Measurements from ENCODE around the gene POU3F1.
A peak's percentile ranks its signal among the peaks of the same experiment; 100 is the strongest.

The POU3F1 gene

GRCh38 chr1:37997256-37998088 lies 49.1 kb downstream of the POU3F1 start:
- H3K18ac ChIP-seq (ENCODE audit: low read length), result no peak overlapping the region
- peak overlapping the region; percentile 73 for H2BK120ac ChIP-seq (ENCODE audit: low read depth, low read length)
- no peak overlapping the region for H3K4me3 ChIP-seq (ENCODE audit: low read length in 2 of 2)
- H3K14ac ChIP-seq (ENCODE audit: low read length), result no peak overlapping the region
- peaks cover 25 to 29% of the 10 kb centered on the region in 2 donors for H3K4me1 ChIP-seq (ENCODE audit: control insufficient read depth in 2 of 2, insufficient read depth in 1 of 2, low read depth in 1 of 2, low read length in 2 of 2)
- H2AFZ ChIP-seq (ENCODE audit: low read length), result no peak overlapping the region
- no CpG with 5 or more reads among the region's 25 CpGs for WGBS, 2 donors (ENCODE audit: extremely low coverage in 2 of 2, insufficient read length in 2 of 2, insufficient replicate concordance in 1 of 2)
- peak overlapping the region; percentile 44 for H3K23ac ChIP-seq (ENCODE audit: low read depth, low read length, poor library complexity)
- H3K9me3 ChIP-seq (replicated peaks in 1 of 2; ENCODE audit: control insufficient read depth in 2 of 2, insufficient read depth in 1 of 2, low read depth in 1 of 2, low read length in 2 of 2), result no peaks in the 10 kb centered on the region
- no peak overlapping the region for H2BK5ac ChIP-seq (ENCODE audit: low read length)
- H3K4ac ChIP-seq (ENCODE audit: low read length), result no peak overlapping the region
- H3K27me3 ChIP-seq (ENCODE audit: control insufficient read depth in 3 of 3, insufficient read depth in 3 of 3, low read depth in 1 of 3, low read length in 3 of 3), result no peaks in the 10 kb centered on the region
- no peaks in the 10 kb centered on the region for H3K79me1 ChIP-seq (ENCODE audit: low read depth, low read length)
- no peak overlapping the region for H2BK15ac ChIP-seq (ENCODE audit: low read length)
- H3K27ac ChIP-seq (replicated peaks; ENCODE audit: low read length), result no peak overlapping the region
- no peak overlapping the region for H4K8ac ChIP-seq (ENCODE audit: low read depth, low read length)
- peaks cover 20 to 33% of the 10 kb centered on the region in 2 donors for H3K36me3 ChIP-seq (replicated peaks in 1 of 2; ENCODE audit: control insufficient read depth in 2 of 2, insufficient read depth in 2 of 2, low read length in 2 of 2)
- no peak for DNase-seq (ENCODE audit: low spot score)
- peak overlapping the region; percentile 80 for H2AK5ac ChIP-seq (ENCODE audit: low read depth, low read length)
- no peak overlapping the region for H3K4me2 ChIP-seq (ENCODE audit: insufficient read depth, low read length, poor library complexity, severe bottlenecking)
- no peak overlapping the region for H2BK12ac ChIP-seq (ENCODE audit: low read length)
- no peak overlapping the region for H4K91ac ChIP-seq (ENCODE audit: low read depth, low read length, poor library complexity)
- H3K9ac ChIP-seq (ENCODE audit: low read depth, low read length, poor library complexity), result no peak overlapping the region

GRCh38 chr1:37995751-37996345 lies 50.7 kb downstream of the POU3F1 start:
- H4K91ac ChIP-seq (ENCODE audit: low read depth, low read length, poor library complexity), result no peak overlapping the region
- H3K4me2 ChIP-seq (ENCODE audit: insufficient read depth, low read length, poor library complexity, severe bottlenecking), result peak overlapping the region; percentile 68
- H2AFZ ChIP-seq (ENCODE audit: low read length), result no peak overlapping the region
- peak; percentile 61 for DNase-seq (ENCODE audit: low spot score)
- peak overlapping the region in 1 of 2 donors; percentile 74 for H3K4me3 ChIP-seq (ENCODE audit: low read length in 2 of 2)
- H3K23ac ChIP-seq (ENCODE audit: low read depth, low read length, poor library complexity), result peak overlapping the region; percentile 80
- H2BK120ac ChIP-seq (ENCODE audit: low read depth, low read length), result no peak overlapping the region
- H3K4me1 ChIP-seq (ENCODE audit: control insufficient read depth in 2 of 2, insufficient read depth in 1 of 2, low read depth in 1 of 2, low read length in 2 of 2), result peaks cover 17 to 21% of the 10 kb centered on the region in 2 donors
- H3K36me3 ChIP-seq (replicated peaks in 1 of 2; ENCODE audit: control insufficient read depth in 2 of 2, insufficient read depth in 2 of 2, low read length in 2 of 2), result peaks cover 20 to 33% of the 10 kb centered on the region in 2 donors
- WGBS, 2 donors (ENCODE audit: extremely low coverage in 2 of 2, insufficient read length in 2 of 2, insufficient replicate concordance in 1 of 2), result no CpG with 5 or more reads among the region's 46 CpGs
- H2BK5ac ChIP-seq (ENCODE audit: low read length), result no peak overlapping the region
- H3K27ac ChIP-seq (replicated peaks; ENCODE audit: low read length), result no peak overlapping the region
- peak overlapping the region; percentile 82 for H3K9ac ChIP-seq (ENCODE audit: low read depth, low read length, poor library complexity)
- peak overlapping the region; percentile 95 for H3K18ac ChIP-seq (ENCODE audit: low read length)
- no peaks in the 10 kb centered on the region for H3K9me3 ChIP-seq (replicated peaks in 1 of 2; ENCODE audit: control insufficient read depth in 2 of 2, insufficient read depth in 1 of 2, low read depth in 1 of 2, low read length in 2 of 2)
- H3K27me3 ChIP-seq (ENCODE audit: control insufficient read depth in 3 of 3, insufficient read depth in 3 of 3, low read depth in 1 of 3, low read length in 3 of 3), result no peaks in the 10 kb centered on the region
- no peak overlapping the region for H2BK15ac ChIP-seq (ENCODE audit: low read length)
- H2BK12ac ChIP-seq (ENCODE audit: low read length), result no peak overlapping the region
- peak overlapping the region; percentile 64 for H2AK5ac ChIP-seq (ENCODE audit: low read depth, low read length)
- H3K14ac ChIP-seq (ENCODE audit: low read length), result no peak overlapping the region
- no peak overlapping the region for H4K8ac ChIP-seq (ENCODE audit: low read depth, low read length)
- H3K79me1 ChIP-seq (ENCODE audit: low read depth, low read length), result no peaks in the 10 kb centered on the region
- no peak overlapping the region for H3K4ac ChIP-seq (ENCODE audit: low read length)

GRCh38 chr1:37994886-37995566 lies 51.6 kb downstream of the POU3F1 start:
- Histone ChIP-seq H2BK12ac (ENCODE audit: low read length) (no peak overlapping the region), H2BK120ac (ENCODE audit: low read depth, low read length) (no peak overlapping the region), H3K4ac (ENCODE audit: low read length) (no peak overlapping the region), H2AFZ (ENCODE audit: low read length) (no peak overlapping the region), H3K4me3 (ENCODE audit: low read length in 2 of 2) (no peak overlapping the region), H3K27ac (replicated peaks; ENCODE audit: low read length) (no peak overlapping the region), H3K4me2 (ENCODE audit: insufficient read depth, low read length, poor library complexity, severe bottlenecking) (no peak overlapping the region), H2BK15ac (ENCODE audit: low read length) (no peak overlapping the region), H3K27me3 (ENCODE audit: control insufficient read depth in 3 of 3, insufficient read depth in 3 of 3, low read depth in 1 of 3, low read length in 3 of 3) (no peaks in the 10 kb centered on the region), H3K36me3 (replicated peaks in 1 of 2; ENCODE audit: control insufficient read depth in 2 of 2, insufficient read depth in 2 of 2, low read length in 2 of 2) (peaks cover 20 to 33% of the 10 kb centered on the region in 2 donors), H3K14ac (ENCODE audit: low read length) (no peak overlapping the region), H2BK5ac (ENCODE audit: low read length) (no peak overlapping the region), H3K23ac (ENCODE audit: low read depth, low read length, poor library complexity) (no peak overlapping the region), H3K9ac (ENCODE audit: low read depth, low read length, poor library complexity) (no peak overlapping the region), H2AK5ac (ENCODE audit: low read depth, low read length) (no peak overlapping the region), H4K91ac (ENCODE audit: low read depth, low read length, poor library complexity) (no peak overlapping the region), H3K18ac (ENCODE audit: low read length) (no peak overlapping the region), H3K4me1 (ENCODE audit: control insufficient read depth in 2 of 2, insufficient read depth in 1 of 2, low read depth in 1 of 2, low read length in 2 of 2) (peaks cover 10 to 15% of the 10 kb centered on the region in 2 donors), H3K9me3 (replicated peaks in 1 of 2; ENCODE audit: control insufficient read depth in 2 of 2, insufficient read depth in 1 of 2, low read depth in 1 of 2, low read length in 2 of 2) (no peaks in the 10 kb centered on the region), H3K79me1 (ENCODE audit: low read depth, low read length) (no peaks in the 10 kb centered on the region), H4K8ac (ENCODE audit: low read depth, low read length) (no peak overlapping the region)
- no peak for DNase-seq (ENCODE audit: low spot score)
- no CpG with 5 or more reads among the region's 11 CpGs for WGBS, 2 donors (ENCODE audit: extremely low coverage in 2 of 2, insufficient read length in 2 of 2, insufficient replicate concordance in 1 of 2)
